ENCODE measurements around the gene ADAM12.
"Not testable (repeated sequence)": the region's sequence is repeated elsewhere in the genome, so short reads cannot be mapped to it uniquely, and the experiment has no call there.

Gene ADAM12

DNA sequence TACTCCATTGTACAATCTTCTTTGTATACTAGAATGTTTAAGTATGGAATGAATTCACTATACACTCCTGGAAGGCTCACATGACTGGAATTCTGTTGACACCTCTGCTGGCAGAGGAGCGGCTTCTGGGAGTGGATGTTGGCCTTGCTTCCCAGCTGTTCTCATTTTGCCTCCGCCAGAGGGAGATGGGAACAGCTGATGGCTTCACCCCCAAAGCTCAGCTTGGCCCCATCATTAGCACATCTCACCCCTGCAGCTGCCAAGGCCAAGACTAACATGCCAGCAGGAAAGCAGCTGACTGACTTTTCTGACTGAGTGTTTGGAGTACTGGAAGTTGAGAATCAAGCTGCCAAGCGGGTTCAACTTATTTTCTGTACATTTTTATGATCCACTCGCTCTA lies 15.1 kb downstream of the ADAM12 start:
- no peak for DNase-seq

DNA sequence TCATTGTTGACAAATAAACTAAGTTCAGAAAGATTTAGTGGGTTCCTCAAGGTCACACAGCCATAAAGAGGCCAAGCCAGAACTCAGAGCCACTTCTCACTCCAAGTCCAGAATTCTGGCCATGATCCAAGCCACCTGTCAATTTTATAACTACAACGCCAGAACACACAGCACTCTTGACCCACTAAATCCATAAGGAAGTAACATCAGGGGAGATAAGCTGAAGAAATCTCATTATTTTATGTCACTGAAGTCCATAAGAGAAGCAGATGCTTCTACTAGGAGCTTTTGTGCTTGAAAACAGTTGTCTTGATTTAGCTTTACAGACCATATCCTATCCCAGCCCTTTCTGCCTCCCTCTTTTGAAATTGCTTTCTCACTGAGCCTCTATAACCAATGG lies 15.9 kb downstream of the ADAM12 start:
- DNase-seq = no peak

DNA sequence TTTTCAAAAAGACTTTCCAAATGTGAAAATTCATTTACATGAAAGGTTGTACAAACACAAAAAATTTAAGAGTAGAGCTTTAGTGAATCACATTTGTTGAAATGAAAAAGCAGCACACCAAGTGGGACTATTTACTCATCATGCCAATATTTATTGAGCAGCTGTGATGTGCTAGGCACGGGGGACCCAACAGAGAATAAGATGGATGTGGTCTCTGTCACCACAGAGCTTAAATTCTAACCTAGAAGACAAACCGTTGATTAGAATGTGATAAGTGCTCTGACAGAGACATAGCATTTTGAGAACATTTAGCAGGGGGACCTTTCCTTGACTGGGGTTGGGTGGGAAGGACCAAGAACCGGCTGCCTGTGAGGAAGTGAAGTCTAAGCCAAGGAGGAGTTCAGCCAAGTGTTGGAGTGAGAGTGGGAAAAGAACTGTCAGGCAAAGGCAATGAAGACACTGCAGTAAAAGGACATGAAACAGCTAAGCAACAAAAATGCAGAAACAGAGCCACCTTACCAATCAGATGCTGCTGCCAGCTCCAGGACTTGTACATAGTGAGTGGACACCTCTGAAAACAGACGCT lies 19.1 kb downstream of the ADAM12 start:
- DNase-seq = no peak

DNA sequence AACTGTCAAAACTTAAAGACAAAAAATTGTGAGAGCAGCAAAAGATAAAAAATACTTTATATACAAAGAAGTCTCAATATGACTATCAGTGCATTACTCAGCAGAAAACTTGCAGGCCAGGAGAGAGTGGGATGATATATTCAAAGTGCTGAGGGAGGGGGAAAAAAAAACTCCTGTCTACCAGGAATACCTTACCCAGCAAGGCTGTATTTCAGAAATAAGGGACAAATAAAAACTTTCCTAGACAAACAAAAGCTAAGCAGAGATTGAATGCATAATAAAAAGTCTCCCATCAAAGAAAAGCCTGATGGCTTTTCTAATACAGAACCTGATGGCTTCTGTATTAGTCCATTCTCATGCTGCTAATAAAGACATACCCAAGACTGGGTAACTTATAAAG lies 31.1 kb downstream of the ADAM12 start:
- DNase-seq = no peak

DNA sequence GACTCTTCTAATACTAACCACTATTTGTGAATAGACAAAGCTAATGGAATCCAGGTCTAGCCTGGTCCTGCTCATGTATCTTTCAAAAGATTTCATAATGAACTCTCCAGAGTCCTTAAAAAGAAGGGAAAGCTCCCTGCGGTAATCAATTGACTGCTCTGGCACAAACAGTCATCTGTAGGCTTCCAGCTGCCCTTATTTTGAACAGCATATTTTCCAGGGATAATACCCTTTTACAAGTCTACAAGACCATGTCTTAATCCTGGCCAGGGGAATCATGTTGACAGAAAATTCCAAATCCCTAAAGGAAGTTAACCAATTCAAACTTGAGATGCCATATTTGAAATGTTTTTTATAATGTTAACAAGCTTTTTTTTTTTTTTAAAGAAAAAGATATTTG lies 34.6 kb downstream of the ADAM12 start:
- no peak for DNase-seq

DNA sequence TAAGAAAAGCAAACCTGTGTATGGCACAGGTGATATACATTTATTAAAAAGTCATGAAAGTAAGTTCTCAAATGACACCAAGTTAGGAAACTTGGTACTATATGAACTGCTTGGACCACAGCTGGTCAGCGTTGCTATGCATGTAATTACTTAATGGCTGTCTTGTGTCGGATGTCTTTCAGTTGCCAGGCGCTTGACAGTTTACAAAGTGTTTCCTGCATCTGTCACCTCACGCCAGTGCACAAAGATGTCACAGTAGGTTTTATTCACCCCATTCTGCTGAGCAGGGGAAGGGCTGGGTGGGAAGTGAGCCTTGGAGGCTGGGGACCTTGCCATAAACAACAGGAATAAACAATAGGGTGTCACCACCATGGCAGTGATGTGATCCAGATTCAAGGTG lies 35.8 kb downstream of the ADAM12 start:
- DNase-seq = no peak

DNA sequence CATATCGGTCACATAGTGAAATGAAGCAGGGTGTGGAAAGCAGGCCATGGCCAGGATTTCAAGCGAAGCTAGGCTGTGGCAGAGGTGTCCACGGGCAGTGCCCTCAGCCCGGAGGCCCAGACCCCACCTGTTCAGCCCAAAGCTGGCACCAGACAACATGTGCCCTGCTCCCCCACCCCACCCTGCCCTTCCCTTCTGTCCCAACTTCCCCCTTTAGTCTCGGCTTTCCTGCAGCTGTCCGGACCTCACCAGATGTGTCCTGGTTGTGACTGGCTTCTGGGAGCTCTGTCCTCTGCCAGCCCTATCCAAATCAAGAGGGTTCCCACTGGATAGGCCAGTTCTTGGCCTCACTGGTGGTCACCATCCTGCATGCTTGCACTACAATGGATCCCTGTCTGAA lies 37.3 kb downstream of the ADAM12 start:
- DNase-seq = no peak

DNA sequence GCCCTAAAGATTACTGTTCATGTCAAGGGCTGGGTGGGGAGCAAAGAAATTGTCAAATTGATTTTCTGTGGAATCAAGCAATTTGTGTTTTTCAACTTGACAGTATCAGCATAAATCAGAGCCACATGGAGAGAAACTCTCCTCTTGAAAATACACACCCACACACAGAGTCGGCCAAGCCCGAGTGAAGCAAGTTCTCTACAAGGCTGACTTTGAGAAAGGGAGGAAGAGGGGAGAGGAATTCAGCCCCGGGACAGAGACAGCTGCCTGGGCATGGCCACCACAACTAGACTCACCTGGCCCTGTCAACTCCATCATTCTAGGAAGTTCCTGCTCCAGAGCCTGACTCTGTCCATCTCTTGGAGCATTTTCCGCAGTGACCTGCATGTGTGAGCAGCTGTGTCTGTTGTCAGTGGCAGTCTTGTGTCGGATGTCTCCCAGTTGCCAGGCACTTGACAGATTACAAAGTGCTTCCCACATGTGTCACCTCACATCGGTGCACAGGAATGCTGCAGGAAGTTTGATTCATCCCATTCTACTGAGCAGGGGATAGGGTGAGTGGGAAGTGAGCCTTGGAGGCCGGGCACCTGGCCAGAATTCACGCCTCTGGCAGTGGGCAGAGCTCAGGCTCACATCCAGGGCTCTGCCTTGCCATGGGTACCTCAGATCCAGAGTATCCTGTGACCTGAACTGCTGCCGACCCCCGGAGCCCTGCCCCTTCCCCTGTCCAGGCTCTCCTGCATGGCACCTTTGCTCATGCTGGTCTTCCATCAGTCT lies 37.9 kb downstream of the ADAM12 start:
- DNase-seq = no peak

DNA sequence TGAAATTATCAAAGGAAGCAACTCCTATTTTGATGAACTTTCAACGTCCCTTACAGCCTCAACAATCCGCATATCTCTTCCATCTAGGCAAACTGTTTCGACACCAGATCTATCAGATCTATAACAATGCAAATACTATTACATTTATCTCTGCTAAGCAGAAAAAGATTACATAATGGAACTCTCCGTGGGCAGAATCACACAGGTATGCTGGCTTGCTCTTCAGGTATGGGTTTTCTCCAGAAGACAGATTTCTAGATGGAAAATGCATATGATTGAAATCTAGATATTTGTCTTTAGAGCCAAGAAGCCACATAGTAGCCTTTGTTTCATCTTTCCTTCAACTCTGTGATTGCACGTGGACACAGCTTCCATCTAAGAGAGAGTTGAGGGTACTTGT lies 38.6 kb downstream of the ADAM12 start:
- no peak for DNase-seq

DNA sequence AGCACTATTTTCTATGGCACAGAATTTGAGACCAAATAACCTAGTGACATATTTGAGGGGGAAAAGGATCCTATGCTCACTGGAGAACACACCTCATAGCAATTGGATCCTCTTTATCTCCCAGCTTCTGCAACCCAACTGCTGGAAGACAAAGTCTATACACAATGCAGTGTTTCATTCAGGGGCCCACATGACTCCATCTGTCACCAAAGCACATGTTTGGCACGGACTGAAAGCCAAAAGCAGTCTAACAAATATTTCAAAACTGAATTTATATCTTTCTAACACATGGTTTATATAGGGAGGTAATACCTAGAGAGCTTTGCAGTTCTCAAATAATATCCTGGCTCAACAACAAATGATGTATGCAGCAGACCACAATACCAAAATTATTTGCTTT lies 39.2 kb downstream of the ADAM12 start:
- DNase-seq = no peak

DNA sequence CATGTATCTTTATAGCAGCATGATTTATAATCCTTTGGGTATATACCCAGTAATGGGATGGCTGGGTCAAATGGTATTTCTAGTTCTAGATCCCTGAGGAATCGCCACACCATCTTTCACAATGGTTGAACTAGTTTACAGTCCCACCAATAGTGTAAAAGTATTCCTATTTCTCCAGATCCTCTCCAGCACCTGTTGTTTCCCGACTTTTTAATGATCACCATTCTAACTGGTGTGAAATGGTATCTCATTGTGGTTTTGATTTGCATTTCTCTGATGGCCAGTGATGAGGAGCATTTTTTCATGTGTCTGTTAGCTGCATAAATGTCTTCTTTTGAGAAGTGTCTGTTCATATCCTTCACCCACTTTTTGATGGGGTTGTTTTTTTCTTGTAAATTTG lies 44.8 kb downstream of the ADAM12 start:
- DNase-seq = not testable (repeated sequence)

DNA sequence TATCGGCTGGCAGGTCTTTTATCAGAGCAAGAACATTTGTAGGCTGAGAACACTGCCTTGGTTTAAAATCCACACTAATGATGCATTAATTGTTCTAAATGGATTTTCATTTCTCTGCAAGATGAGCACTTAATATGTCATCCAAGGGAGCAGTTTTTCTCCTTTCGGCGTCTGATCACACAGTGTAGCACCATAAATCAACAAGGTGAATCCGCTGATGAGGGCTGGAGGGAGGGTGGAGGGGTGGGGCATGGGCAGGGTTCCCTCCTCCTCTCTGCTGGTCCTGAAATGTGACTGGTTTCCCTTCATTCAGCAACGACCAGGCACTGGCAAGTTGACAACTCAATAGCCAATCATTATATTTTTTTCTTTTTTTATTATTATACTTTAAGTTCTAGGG lies 45.6 kb downstream of the ADAM12 start:
- no peak for DNase-seq

DNA sequence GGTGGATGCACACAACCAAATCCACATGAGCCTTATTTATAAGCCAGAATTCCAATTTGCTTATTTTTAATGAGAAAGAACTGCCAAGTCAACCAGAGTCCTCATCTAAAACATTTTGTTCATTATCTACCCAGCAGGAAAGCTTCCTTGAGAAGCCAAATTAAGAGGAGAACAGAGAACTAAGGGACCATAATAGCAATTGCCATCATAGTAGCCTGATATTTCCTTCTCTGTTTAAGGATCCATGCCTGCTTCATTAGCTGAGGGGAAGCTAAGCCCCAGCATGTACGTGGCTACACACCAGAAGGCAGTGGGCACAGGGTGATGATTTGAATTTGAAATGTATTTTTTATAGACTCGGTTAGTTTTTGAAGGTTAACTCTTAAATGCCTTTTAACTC lies 46.8 kb downstream of the ADAM12 start:
- no peak for DNase-seq

DNA sequence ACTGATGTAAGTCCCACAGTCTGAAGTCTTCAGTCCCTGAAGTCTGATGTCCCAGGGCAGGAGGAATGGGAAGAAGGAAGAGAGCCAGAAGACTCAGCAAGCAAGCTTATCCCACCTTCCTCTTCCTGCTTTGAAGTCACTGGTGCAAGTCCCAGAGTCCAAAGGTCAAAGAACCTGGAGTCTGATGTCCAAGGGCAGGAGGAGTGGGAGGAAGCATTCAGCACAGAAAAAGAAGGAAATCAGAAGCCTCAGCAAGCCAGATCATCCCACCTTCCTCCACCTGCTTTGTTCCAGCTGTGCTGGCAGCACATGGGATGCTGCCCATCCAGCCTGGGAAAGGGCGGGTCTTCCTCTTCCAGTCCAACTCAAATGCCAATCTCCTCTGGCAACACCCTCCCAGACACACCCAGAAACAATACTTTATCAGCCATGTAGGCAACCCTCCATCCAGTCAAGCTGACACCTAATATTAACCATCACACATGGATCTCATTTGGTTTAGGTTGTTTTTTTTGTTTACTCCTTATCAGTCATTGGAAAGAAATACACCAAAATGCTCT lies 50.9 kb downstream of the ADAM12 start:
- no peak for DNase-seq

DNA sequence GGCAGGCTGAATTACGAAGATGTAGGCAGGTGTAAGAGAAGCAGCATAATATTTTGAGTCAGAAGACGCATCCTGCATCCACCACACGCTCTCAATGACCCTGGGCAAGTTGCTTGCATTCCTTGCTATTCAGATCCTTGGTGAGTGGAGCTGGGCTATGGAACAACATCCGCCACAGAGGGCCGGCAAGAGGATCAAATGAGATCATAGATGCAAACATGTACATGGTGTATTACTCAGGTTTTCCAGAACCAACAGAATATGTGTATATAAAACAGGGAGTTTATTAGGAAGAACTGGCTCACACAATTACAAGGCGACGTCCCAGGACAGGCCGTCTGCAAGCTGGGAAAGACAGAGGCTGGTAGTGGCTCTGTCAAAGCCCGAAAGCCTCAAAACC lies 51.5 kb downstream of the ADAM12 start:
- DNase-seq = no peak

DNA sequence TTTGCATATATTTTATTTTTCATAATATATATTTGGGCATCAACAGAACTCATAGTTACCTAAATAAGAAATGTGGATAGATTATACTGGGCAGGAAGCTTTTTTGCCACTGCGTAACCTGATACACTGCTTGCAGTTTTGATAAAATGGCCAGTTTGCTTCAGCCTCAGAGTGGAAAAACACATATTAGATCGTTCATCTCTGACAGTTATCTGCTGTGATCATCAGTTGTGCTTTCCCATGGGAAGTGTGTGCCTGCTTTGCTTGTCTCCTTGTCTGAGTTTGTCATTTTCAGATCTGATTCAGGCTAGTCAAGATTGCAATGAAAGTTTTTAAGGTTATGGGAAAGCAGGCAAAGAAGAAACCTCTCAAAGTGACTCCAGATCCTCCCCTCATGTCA lies 54.0 kb downstream of the ADAM12 start:
- no peak for DNase-seq

DNA sequence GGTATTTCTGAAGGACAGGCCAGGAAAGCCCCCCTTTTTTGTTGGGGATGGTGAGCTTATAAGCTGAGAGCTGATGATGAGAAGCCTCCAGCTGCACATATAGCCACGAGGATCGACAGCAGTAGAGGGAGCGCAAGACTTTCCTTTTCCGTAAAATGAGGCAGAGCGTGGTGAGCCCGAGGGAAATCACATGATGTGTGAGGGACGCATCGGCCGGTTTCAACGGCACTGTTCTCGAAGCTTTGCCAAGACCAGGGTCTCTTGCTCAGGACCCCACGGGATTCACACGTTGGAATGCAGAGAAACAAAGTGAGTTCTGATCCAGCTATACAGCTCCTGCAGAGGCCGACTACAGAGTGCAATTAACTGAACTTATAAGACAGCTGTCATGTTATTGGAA lies 55.7 kb downstream of the ADAM12 start:
- no peak for DNase-seq

DNA sequence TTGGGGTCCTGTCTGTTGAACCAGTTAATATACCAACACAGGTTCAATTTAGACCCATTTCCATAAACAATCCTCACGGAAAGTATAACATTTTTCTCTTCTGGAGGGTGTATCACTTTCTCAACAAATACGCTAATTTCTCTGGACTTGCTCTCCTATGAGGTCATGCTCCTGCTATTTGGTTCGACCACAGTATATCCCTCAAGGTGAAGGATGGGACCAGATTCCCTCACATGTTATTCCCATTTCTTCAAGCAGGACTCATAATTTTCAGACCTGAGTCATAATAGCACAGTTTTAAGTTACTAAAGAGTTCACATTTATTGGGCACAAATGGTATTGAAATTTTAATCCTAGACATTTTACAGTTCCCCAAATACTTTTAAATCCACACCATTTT lies 57.2 kb downstream of the ADAM12 start:
- DNase-seq = no peak

DNA sequence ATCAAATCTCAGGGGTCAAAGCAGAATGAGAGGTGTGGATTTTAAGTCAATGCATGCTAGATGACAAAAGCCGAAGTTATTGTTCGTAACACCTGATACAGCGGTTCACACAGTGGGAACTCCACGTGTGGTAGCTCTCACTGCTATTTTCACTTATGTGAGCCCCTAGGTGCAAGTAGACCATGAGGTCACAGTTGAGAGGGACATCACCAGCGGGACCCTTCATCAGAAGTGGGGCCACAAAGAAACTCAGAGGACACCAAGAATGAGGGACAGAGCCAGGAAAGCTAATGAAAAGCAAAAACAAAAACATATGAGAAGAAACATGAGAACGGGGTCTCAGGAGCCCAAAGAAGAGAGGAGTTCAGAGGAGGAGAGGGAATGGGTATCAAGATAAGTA lies 63.5 kb downstream of the ADAM12 start:
- no peak for DNase-seq

DNA sequence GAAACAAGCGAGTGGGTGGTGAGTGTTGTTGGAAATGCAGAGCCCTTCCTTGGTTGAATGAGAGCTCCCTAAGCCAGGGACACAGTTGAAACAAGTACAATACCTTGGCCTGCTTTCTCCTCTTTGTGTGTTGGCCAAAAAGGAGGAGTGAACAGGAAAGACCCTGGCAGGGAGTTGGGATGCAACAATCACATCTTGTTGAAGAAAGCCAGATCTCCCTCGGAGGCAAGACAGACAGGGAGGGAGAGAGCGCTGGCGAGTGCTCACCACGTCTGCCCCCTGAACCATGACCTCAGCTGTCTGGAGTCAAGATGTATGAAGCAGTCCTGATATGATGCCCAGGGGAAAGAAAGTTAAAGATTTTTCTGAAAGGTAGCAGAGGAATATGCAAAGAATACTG lies 66.8 kb downstream of the ADAM12 start:
- no peak for DNase-seq

DNA sequence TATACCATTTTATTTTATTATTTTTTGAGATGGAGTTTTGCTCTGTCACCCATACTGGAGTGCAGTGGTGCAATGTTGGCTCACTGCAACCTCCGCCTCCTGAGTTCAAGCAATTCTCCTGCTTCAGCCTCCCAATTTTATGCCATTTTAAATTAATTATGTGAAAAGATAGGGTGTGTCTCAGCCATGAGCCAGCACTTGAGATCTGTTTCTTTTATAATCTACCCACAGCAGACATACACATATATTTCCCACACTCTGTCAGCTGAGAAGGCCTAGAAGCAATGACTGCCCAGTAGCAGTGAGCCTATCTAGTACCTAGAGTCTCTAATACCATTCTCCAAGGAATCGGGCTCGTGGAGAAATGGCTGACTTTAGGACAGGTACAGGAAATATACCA lies 70.5 kb downstream of the ADAM12 start:
- DNase-seq = no peak

DNA sequence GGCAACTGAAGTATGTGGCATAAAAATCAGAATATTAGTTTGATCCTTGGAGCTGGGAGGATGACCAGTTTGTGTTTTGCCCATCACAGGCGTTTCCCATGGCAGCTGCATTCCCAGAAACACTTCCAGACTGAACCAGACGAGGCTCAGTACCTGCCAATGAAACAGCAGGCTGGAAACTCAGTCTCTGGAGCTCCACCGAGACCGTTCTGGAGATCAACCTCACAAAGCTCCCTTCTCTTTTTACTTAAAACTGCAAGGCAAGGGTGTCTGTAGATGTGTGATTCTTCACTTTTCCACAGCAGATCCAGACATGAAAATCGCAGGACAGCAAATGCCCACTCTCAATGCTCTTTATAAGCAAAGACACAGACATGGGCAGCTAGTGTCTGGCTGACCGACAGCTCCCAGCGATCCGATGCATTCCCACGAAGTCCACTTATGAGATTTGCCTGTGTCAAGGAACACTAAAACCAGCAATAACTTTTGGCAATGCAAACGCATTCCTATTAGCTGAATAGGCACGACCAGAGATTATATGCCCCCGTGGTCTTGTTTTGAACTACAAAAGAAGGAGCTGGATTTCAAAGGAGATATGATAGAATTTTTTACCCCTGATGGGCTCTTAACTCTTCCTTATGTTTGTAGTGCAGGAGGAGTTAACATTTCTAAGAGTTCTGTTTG lies 72.6 kb downstream of the ADAM12 start:
- DNase-seq = no peak

DNA sequence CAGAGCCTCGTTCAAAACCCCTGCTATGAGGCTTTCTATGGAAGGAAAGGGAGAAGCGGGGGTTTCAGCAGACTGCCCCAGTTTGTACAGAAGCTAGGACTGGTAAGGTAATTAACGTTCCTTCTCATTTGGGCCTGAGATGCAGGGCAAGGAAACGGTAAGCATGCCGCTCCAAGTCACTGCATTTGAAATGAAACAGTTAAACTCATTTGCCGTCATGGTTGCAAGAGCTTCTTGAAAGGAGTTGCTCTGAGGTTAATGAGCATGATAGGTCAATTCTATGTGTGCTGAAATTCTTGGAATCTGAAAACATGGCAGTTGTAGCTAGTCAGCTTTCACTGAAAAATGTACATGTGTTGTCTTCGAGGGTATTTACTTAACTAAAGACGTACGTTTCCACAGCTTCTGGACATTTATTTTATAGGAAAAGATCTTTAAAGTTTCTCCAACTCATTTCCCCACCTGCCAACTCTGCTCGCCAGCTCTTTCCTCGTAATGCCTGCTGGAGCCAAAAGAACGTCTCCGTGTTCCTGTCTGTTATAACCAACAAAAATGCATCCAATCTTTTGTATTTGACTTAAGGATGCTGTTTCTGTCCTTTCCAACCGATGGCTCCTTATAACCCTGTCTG lies 73.3 kb downstream of the ADAM12 start:
- no peak for DNase-seq

DNA sequence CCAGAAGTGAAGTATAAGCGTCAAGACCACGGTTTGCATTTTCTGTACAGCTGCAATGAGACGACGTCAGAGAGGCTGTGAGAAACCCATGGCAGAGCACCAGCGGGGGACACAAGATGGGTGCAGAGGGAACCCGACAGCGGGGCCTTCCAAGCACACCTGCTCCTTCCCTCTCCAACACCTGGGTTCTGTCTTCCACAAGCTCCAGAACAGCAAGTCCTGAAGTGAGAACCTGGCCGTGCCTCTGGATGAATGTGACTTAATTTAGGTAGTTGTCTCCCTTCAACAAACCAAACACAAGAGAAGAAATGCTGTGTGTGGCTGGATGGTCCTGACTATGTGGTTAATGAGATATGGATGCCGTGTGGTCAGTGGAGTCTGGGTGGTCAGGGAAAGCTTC lies 76.1 kb downstream of the ADAM12 start:
- no peak for DNase-seq
